Astrocyte of the cerebellum (primary cell): ENCODE data around the gene CGRRF1.

Source experiments
- DNase-seq: peaks from one replicate; pipeline ENCODE4 v3.0.0-alpha.2; 2011; ENCODE audit warnings: low read depth
- H3K4me3 ChIP-seq: 2 replicates; pipeline ENCODE4 v1.5.1; 2011; ENCODE audit warnings: mild to moderate bottlenecking, low read depth, low read length, moderate library complexity
- in situ Hi-C: cut with HindIII; loops from 2 replicates; pipeline ENCODE4 v1.10.0; 2017; ENCODE audit warnings: low sequenced_read_pairs
- TF ChIP-seq, protein P1 (sequence below): IDR thresholded peaks from 2 replicates; pipeline ENCODE4 v1.5.1; 2012; ENCODE audit warnings: low read length, low read depth, moderate library complexity, mild to moderate bottlenecking; ENCODE audit errors: missing control alignments

Gene CGRRF1, protein sequence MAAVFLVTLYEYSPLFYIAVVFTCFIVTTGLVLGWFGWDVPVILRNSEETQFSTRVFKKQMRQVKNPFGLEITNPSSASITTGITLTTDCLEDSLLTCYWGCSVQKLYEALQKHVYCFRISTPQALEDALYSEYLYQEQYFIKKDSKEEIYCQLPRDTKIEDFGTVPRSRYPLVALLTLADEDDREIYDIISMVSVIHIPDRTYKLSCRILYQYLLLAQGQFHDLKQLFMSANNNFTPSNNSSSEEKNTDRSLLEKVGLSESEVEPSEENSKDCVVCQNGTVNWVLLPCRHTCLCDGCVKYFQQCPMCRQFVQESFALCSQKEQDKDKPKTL

DNA sequence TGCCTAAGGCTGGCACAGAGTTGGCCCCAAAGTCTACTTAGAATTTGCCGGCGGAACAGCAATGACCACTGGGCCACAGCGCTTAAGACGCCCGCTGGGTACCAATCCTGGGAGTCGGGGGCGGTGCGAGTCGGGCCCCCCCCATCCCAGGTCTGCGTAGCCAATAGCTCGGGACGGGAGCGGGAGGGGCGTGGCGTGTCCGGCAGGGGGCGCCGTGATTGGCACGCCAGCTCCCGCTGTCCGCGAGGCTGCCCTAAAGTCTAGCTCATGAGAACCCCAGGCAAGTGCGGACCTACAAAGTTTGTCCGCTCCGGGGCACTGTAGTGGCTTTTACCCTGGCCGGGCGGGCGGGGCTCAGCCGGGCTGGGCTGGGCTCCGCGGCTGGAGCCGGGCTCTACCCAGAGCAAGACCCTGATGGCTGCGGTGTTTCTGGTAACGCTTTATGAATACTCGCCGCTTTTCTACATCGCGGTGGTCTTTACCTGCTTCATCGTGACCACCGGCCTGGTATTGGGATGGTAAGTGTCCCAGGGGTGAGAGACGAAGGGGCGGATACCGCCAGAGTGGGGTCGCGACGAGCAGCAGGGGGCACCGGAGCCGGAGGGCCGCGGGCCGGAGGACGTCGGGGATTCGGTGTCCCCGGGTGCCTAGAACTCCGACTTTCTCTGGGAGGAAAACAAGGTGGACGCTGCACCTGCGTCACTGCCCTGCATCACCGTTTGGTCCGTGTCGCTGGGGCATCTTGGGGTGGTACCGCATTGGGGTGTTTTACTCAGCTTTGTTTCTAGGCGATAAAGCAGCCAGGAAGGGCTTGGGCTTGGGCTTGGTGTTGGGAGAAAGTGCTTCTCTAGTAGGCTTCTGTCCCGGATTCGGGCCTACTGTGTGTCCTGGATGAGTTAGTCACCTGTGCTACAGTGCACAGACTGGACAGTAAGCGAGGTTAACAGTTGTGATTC lies at the start of gene CGRRF1:
CGRRF1 (plus strand) TSS at position 361 of the 956 bp plus-strand sequence; CDS start at position 415, 54 bp downstream.
- TF ChIP-seq, protein P1, sequence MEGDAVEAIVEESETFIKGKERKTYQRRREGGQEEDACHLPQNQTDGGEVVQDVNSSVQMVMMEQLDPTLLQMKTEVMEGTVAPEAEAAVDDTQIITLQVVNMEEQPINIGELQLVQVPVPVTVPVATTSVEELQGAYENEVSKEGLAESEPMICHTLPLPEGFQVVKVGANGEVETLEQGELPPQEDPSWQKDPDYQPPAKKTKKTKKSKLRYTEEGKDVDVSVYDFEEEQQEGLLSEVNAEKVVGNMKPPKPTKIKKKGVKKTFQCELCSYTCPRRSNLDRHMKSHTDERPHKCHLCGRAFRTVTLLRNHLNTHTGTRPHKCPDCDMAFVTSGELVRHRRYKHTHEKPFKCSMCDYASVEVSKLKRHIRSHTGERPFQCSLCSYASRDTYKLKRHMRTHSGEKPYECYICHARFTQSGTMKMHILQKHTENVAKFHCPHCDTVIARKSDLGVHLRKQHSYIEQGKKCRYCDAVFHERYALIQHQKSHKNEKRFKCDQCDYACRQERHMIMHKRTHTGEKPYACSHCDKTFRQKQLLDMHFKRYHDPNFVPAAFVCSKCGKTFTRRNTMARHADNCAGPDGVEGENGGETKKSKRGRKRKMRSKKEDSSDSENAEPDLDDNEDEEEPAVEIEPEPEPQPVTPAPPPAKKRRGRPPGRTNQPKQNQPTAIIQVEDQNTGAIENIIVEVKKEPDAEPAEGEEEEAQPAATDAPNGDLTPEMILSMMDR, result peak; percentile 43
- in situ Hi-C loops, result no loop called here
- peak; percentile 96 for DNase-seq
- peak within 1 kb of the TSS; percentile 100 for H3K4me3 ChIP-seq

DNA sequence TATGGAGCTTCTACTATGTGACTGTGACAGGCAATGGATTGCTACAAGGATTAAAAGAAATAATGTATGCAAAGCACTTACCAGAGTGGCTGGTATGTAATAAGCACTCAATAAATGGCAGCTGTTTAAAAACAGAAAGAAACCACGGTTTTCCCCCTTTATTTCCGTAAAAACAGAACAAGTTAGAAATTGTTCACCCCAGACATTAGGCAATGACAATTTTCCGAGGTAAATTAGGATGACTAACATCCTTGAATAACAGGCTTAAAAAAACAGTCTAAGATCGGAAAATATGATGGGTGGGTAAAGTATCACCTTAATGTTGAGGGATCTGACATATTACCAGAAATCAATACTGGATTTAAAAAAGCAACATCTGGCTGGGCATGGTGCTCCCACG lies 47.7 kb upstream of the CGRRF1 start:
- TF ChIP-seq, protein P1, result no peak
- DNase-seq, result no peak
- in situ Hi-C loops, result no loop called here

DNA sequence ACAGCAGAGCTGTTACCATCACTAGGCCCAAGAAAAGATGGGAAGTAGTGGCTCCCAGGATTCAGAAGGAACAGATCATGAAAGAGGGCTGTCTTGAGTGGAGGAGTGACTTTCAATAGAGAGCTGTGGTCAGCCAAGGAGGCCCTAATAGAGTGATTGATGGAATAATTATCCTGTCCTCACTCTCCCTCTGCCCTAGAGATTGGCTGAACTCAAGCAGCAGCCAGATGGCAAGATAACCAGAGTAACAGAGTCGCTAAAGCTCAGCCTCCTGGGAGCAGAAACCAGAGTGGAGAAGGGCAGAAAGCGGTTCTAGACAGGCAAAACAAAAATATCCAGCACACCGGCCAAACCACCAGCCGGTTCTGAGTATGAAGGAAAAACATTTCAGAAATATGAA lies 44.1 kb upstream of the CGRRF1 start:
- no peak for DNase-seq
- TF ChIP-seq, protein P1, result no peak
- H3K4me3 ChIP-seq, result no peak overlapping the region
- in situ Hi-C loops, result no loop called here

More for the DNA sequence above, 47.7 kb upstream of the CGRRF1 start:
- no peak overlapping the region for H3K4me3 ChIP-seq

DNA sequence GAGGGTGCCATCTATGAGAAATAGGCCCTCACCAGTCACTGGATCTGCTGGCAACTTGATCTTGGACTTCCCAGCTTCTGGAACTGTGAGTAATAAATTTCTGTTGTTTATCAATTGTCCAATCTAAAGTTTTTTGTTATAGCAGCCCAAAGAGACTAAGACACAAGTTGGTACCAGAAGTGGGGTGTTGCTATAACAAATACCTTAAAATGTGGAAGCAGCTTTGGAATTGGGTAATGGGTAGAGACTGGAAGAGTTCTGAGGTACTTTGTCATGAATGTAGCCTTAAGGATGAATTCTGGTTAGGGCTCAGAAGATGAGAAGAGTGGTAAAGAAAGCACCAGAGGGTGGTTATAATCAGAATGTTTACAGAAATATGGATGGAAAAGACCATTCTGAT lies 42.4 kb upstream of the CGRRF1 start:
- in situ Hi-C loops, result no loop called here
- DNase-seq, result no peak
- H3K4me3 ChIP-seq, result no peak overlapping the region
- TF ChIP-seq, protein P1, result no peak

DNA sequence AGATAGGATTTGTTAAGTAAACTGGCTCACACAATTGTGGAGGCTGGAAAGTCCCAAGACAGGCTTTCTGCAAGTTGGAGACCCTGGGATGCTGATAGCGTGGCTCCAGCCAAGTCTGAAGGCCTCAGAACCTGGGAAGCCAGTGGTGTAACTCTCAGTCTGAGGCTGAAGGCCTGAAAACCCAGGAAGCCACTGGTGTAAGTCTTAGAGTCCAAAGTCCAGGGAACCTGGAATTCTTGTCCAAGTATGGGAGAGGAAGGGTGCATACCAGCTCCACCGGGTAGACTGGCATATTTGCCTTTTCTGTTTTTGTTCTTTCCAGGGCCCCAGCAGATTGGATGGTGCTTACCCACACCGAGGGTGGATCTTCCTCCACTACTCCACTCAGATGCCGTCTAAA lies 39.0 kb upstream of the CGRRF1 start:
- no peak overlapping the region for H3K4me3 ChIP-seq
- TF ChIP-seq, protein P1, result no peak
- DNase-seq, result no peak
- in situ Hi-C loops, result no loop called here

DNA sequence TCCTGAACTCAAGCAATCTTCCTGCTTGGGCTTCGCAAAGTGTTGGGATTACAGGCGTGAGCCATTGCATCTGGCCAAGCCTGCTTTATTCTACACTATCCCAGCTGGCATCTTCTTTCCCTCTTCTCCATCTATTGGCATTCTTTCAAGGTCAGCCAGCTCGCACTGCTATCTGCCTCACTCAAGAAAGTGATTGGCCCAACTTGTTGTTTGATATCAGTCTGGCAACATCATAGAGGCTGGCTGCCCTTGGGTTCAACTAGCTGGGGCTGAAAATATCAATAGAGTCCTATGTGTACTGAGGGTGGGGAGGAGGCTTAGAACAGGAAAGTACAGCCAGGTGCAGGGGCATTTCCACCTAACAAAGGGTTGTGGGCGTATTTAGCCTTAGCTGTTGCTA lies 38.1 kb upstream of the CGRRF1 start:
- no peak for DNase-seq

More for the DNA sequence above, 38.1 kb upstream of the CGRRF1 start:
- no peak overlapping the region for H3K4me3 ChIP-seq
- TF ChIP-seq, protein P1, result no peak
- in situ Hi-C loops, result no loop called here
